K562 (cell line): Measurements from ENCODE around the gene GFOD1. TPM values are rescaled to one million over a fixed set of nuclear protein-coding genes. Genes with fewer than 3 reads are reported as not detected.

Source experiments
- ARID3A ChIP-seq: IDR thresholded peaks from 2 replicates; pipeline ENCODE4 v1.6.1; 2012; ENCODE audit warnings: low read depth, low read length, improper control_type of control experiment, borderline replicate concordance
- DACH1 ChIP-seq: fragments of 450-650 bp; IDR thresholded peaks from 2 replicates; pipeline ENCODE4 v1.6.1; 2018; ENCODE audit not compliant: partially characterized antibody
- HEY1 ChIP-seq: fragments of 250-450 bp; sonication (Bioruptor Pico); IDR thresholded peaks from 2 replicates; pipeline ENCODE4 v1.5.0; 2020; ENCODE audit warnings: mild to moderate bottlenecking, moderate library complexity, borderline replicate concordance
- PML ChIP-seq: IDR thresholded peaks from 2 replicates; pipeline ENCODE4 v1.6.1; 2012; ENCODE audit warnings: low read length, inconsistent platforms
- RBBP5 ChIP-seq: fragments of 200-600 bp; sonication (generic); IDR thresholded peaks from 2 replicates; pipeline ENCODE4 v1.6.1; 2012; ENCODE audit warnings: borderline replicate concordance, mild to moderate bottlenecking, low read length, control low read depth, inconsistent platforms; ENCODE audit not compliant: insufficient read depth, poor library complexity, severe bottlenecking
- ZBTB33 ChIP-seq: sonication (generic); formaldehyde crosslinking; IDR thresholded peaks from 2 replicates; pipeline ENCODE4 v1.8.1; 2023; ENCODE audit warnings: mild to moderate bottlenecking, missing genetic modification reagents
- ZC3H11A ChIP-seq: IDR thresholded peaks from 2 replicates; pipeline ENCODE4 v1.6.1; 2012; ENCODE audit warnings: low read depth, low read length, improper control_type of control experiment
- ZNF449 ChIP-seq: fragments of 250-450 bp; sonication (Bioruptor Pico); IDR thresholded peaks from 2 replicates; pipeline ENCODE4 v1.8.0; 2022; ENCODE audit warnings: moderate library complexity, mild to moderate bottlenecking, inconsistent platforms
- polyA plus RNA-seq, 8 experiments: library from polyadenylated mRNA; depleted of rRNA in 4 of 8; stranded (reverse) in 5 of 8; unstranded in 3 of 8; fragments of >200 nt; fragmentation: Nextera tagmentation in 2 of 8; fragmentation: Illumina TruSeq in 1 of 8; extraction: Ambion mirVana in 2 of 8; extraction: Trizol in 1 of 8; gene quantifications; 2 replicates each; pipeline versions ENCODE4 v1.2.1 to v1.2.3, GENCODE V29; 2011 to 2014; ENCODE audit warnings: inconsistent platforms in 1 of 8, missing spikeins in 1 of 8
- total RNA-seq, 7 experiments: library from RNA; depleted of rRNA in 6 of 7; stranded (reverse); fragments of >200 nt in 6 of 7; fragmentation: Illumina TruSeq in 2 of 7; extraction: Trizol in 2 of 7; gene quantifications; 2 replicates each; pipeline versions ENCODE4 v1.2.1 to v1.2.3, GENCODE V29; 2011 to 2021; ENCODE audit warnings: low replicate concordance in 1 of 7
- TF ChIP-seq, protein P1 (sequence below): fragments of 150-350 bp; IDR thresholded peaks from 2 replicates; pipeline ENCODE4 v1.6.1; 2014; ENCODE audit warnings: low read depth, mild to moderate bottlenecking, low read length, borderline replicate concordance
- TF ChIP-seq, protein P2 (sequence below): fragments of 250-450 bp; sonication (Bioruptor Pico); IDR thresholded peaks from 2 replicates; pipeline ENCODE4 v1.9.0; 2021; ENCODE audit warnings: mild to moderate bottlenecking, inconsistent platforms

The GFOD1 gene
- total and polyA plus RNA-seq, 9 of the 15 experiments (the other 6 are each of a cell fraction or from before 2014, with no cell fraction given), result 3.8 to 12.0 (median 8.2) TPM

DNA sequence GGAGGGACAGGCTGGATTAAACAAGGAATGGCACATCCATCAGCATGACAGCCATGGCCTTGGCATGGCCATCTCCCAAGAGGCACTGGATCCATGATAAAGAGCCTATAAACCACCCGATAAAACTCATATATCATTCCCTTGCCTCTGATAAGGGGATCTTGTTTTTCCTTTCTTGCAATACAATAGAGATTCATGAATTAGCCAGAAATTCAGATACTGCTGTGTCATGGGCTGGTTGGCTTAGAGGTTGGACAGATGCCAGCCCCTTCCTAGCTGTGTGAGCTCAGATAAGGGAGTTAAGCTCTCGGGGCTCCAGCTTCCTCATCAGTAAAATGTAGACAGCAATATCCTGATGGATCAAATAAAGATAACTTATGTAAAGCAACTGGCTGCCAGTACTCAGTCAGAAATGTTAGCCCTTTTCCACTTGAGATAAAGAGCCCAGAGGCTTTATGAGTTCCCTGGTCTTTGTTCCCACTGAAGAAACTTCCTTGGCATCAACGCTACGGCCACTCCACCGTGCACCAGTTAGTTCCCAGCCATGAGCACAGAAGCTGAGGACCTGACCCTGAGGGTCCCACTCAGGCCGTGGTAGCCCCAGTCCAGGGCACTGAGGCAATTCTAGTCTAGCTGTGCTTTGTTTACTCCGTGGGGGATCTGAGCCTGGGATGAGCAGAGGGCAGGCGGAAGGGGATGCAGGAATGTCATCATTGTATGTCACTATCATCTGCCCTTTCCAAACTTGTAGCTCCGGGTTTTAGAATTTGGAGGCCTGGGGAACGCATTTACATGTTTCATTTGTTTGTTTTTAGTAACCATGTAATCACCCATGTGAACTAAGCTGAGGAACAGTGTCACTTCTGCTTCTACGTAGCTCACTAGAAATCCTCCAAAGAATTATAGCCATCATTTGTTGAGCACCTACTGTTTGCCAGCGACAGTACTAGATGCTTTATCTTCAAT, 91.8 kb downstream of the GFOD1 start (continued):
- no peak for TF ChIP-seq RBBP5
- no peak for TF ChIP-seq ZNF449 (CRISPR knock-in tag)
- peak; percentile 31 for TF ChIP-seq DACH1
- TF ChIP-seq, protein P1, sequence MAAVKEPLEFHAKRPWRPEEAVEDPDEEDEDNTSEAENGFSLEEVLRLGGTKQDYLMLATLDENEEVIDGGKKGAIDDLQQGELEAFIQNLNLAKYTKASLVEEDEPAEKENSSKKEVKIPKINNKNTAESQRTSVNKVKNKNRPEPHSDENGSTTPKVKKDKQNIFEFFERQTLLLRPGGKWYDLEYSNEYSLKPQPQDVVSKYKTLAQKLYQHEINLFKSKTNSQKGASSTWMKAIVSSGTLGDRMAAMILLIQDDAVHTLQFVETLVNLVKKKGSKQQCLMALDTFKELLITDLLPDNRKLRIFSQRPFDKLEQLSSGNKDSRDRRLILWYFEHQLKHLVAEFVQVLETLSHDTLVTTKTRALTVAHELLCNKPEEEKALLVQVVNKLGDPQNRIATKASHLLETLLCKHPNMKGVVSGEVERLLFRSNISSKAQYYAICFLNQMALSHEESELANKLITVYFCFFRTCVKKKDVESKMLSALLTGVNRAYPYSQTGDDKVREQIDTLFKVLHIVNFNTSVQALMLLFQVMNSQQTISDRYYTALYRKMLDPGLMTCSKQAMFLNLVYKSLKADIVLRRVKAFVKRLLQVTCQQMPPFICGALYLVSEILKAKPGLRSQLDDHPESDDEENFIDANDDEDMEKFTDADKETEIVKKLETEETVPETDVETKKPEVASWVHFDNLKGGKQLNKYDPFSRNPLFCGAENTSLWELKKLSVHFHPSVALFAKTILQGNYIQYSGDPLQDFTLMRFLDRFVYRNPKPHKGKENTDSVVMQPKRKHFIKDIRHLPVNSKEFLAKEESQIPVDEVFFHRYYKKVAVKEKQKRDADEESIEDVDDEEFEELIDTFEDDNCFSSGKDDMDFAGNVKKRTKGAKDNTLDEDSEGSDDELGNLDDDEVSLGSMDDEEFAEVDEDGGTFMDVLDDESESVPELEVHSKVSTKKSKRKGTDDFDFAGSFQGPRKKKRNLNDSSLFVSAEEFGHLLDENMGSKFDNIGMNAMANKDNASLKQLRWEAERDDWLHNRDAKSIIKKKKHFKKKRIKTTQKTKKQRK, result no peak
- no peak for TF ChIP-seq ZBTB33
- TF ChIP-seq HEY1 (CRISPR knock-in tag), result peak; percentile 8; the same call in 1 of the 2 replicates
- TF ChIP-seq, protein P2, sequence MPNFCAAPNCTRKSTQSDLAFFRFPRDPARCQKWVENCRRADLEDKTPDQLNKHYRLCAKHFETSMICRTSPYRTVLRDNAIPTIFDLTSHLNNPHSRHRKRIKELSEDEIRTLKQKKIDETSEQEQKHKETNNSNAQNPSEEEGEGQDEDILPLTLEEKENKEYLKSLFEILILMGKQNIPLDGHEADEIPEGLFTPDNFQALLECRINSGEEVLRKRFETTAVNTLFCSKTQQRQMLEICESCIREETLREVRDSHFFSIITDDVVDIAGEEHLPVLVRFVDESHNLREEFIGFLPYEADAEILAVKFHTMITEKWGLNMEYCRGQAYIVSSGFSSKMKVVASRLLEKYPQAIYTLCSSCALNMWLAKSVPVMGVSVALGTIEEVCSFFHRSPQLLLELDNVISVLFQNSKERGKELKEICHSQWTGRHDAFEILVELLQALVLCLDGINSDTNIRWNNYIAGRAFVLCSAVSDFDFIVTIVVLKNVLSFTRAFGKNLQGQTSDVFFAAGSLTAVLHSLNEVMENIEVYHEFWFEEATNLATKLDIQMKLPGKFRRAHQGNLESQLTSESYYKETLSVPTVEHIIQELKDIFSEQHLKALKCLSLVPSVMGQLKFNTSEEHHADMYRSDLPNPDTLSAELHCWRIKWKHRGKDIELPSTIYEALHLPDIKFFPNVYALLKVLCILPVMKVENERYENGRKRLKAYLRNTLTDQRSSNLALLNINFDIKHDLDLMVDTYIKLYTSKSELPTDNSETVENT, result no peak
- peak; percentile 83 for TF ChIP-seq ARID3A
- no peak for TF ChIP-seq ZC3H11A
- peak; percentile 91; the same call in 1 of the 2 replicates for TF ChIP-seq PML
